ENCODE measurements around the gene DISP1. TPM values are rescaled to one million over a fixed set of nuclear protein-coding genes. Genes with fewer than 3 reads are reported as not detected.

The DISP1 gene
- total RNA-seq: 6.0 and 7.0 TPM in 2 replicates

GRCh38 chr1:222814536-222815439, at the start of gene DISP1:
TSS of gene DISP1 (plus strand) at chr1:222815039. CDS start at chr1:222942824, 127,785 bp downstream.

Other genes starting within 250 kb of the DISP1 start
- 3.9 and 4.2 TPM in 2 replicates for gene TAF1A, start 225.1 kb upstream of the DISP1 start, total RNA-seq
- 42.9 and 67.8 TPM in 2 replicates for gene MIA3, start 196.9 kb upstream of the DISP1 start, total RNA-seq
- 65.0 and 66.0 TPM in 2 replicates for gene AIDA, start 102.5 kb upstream of the DISP1 start, total RNA-seq
- 35.4 and 52.1 TPM in 2 replicates for gene BROX, start 102.5 kb upstream of the DISP1 start, total RNA-seq
- gene FAM177B, start 77.8 kb upstream of the DISP1 start, total RNA-seq: not detected in 2 replicates